SK-N-SH (cell line): ENCODE data around the gene CEP85. TPM values are rescaled to one million over a fixed set of nuclear protein-coding genes. Genes with fewer than 3 reads are reported as not detected.
A peak's percentile ranks its signal among the peaks of the same experiment; 100 is the strongest.

ENCODE experiments used
- CTCF ChIA-PET: fragments of 300-600, 350-600 bp; formaldehyde crosslinking; extraction: SDS; loops from one replicate; lab custom pipeline; 2021; lab: Yijun Ruan, JAX
- POLR2A ChIA-PET: fragments of 350-600 bp; sonication (Branson Sonifier 250); formaldehyde crosslinking; extraction: SDS; loops from one replicate; lab custom pipeline; 2020; ENCODE audit warnings: antibody characterized with exemption, inconsistent platforms; lab: Yijun Ruan, JAX
- DNase-seq: peaks from one replicate; pipeline ENCODE4 v3.0.0; 2012
- H2AFZ ChIP-seq: fragments of 200-600 bp; sonication (generic); 2 replicates; pipeline ENCODE4 v1.8.1; 2016; ENCODE audit warnings: antibody characterized with exemption, mild to moderate bottlenecking, low read depth
- H3F3A ChIP-seq: fragments of 200-600 bp; sonication (generic); replicated peaks from 2 replicates; pipeline ENCODE3; 2016; ENCODE audit warnings: antibody characterized with exemption, mild to moderate bottlenecking; ENCODE audit not compliant: insufficient read depth
- H3K27ac ChIP-seq, 2 experiments: fragments of 200-500 bp in 1 of 2; fragments of 200-600 bp in 1 of 2; sonication (Bioruptor generic) in 1 of 2; sonication (generic), shearing (Covaris generic) in 1 of 2; 2 replicates each; pipeline versions ENCODE4 v1.5.1 to v1.6.1; 2014 to 2016; ENCODE audit warnings: low read depth in 2 of 2, inconsistent platforms in 1 of 2, low read length in 1 of 2, mild to moderate bottlenecking in 1 of 2, mixed read lengths in 1 of 2
- H3K27me3 ChIP-seq: fragments of 200-600 bp; sonication (generic), shearing (Covaris generic); 2 replicates; pipeline ENCODE4 v1.6.1; 2016; ENCODE audit warnings: mixed run types; ENCODE audit not compliant: insufficient read depth
- H3K36me3 ChIP-seq, 2 experiments: fragments of 200-500 bp in 1 of 2; fragments of 200-600 bp in 1 of 2; sonication (Bioruptor generic) in 1 of 2; sonication (generic) in 1 of 2; replicated peaks in 1 of 2; 2 replicates each; pipeline versions ENCODE3 to v1.5.1; 2014 to 2016; ENCODE audit warnings: low read length in 1 of 2, mild to moderate bottlenecking in 1 of 2; ENCODE audit not compliant: insufficient read depth in 2 of 2, control insufficient read depth in 1 of 2
- H3K4me1 ChIP-seq, 2 experiments: fragments of 200-500 bp in 1 of 2; fragments of 200-600 bp in 1 of 2; sonication (Bioruptor generic) in 1 of 2; sonication (generic), shearing (Covaris generic) in 1 of 2; 2 replicates each; pipeline versions ENCODE4 v1.5.1 to v1.6.1; 2014 to 2016; ENCODE audit warnings: low read depth in 1 of 2, low read length in 1 of 2, mixed run types in 1 of 2; ENCODE audit not compliant: insufficient read depth in 2 of 2, control insufficient read depth in 1 of 2
- H3K4me2 ChIP-seq: fragments of 200-600 bp; sonication (generic), shearing (Covaris generic); 2 replicates; pipeline ENCODE4 v1.6.1; 2017; ENCODE audit warnings: mixed run types
- H3K4me3 ChIP-seq, 2 experiments: fragments of 200-500 bp in 1 of 2; fragments of 200-600 bp in 1 of 2; sonication (Bioruptor generic) in 1 of 2; sonication (generic), shearing (Covaris generic) in 1 of 2; 2 replicates each; pipeline versions ENCODE4 v1.5.1 to v1.8.1; 2014 to 2016; ENCODE audit warnings: low read depth in 2 of 2, inconsistent platforms in 1 of 2, low read length in 1 of 2, mild to moderate bottlenecking in 1 of 2, mixed read lengths in 1 of 2, moderate library complexity in 1 of 2
- H3K79me2 ChIP-seq: fragments of 200-600 bp; sonication (generic); 2 replicates; pipeline ENCODE4 v1.8.1; 2017; ENCODE audit warnings: mild to moderate bottlenecking; ENCODE audit not compliant: insufficient read depth
- H3K9ac ChIP-seq: fragments of 200-600 bp; sonication (generic); 2 replicates; pipeline ENCODE4 v1.6.1; 2017; ENCODE audit warnings: mixed run types
- H3K9me2 ChIP-seq: fragments of 200-600 bp; sonication (generic); 2 replicates; pipeline ENCODE4 v1.6.1; 2017; ENCODE audit warnings: mixed run types
- H3K9me3 ChIP-seq: fragments of 200-600 bp; sonication (generic); 2 replicates; pipeline ENCODE4 v1.6.1; 2017; ENCODE audit warnings: mixed run types, mild to moderate bottlenecking, moderate library complexity
- H4K20me1 ChIP-seq: fragments of 200-600 bp; sonication (generic); 2 replicates; pipeline ENCODE4 v1.6.1; 2017; ENCODE audit warnings: mild to moderate bottlenecking, mixed run types; ENCODE audit not compliant: insufficient read depth
- CTCF ChIP-seq: fragments of 200-600 bp; sonication (generic); IDR thresholded peaks from 2 replicates; pipeline ENCODE4 v1.6.1; 2017; ENCODE audit warnings: antibody characterized with exemption, mild to moderate bottlenecking, moderate library complexity
- EP300 ChIP-seq, 2 experiments: IDR thresholded peaks; 2 replicates each; pipeline versions ENCODE4 v1.4.0 to v1.6.1; 2012; ENCODE audit warnings: borderline replicate concordance in 1 of 2, low read depth in 1 of 2, low read length in 1 of 2
- EZH2phosphoT487 ChIP-seq: fragments of 200-600 bp; sonication (generic); IDR thresholded peaks from 2 replicates; pipeline ENCODE4 v1.6.1; 2017; ENCODE audit warnings: low read depth, mixed run types, mild to moderate bottlenecking, antibody characterized with exemption, moderate library complexity, borderline replicate concordance
- GABPA ChIP-seq: IDR thresholded peaks from 2 replicates; pipeline ENCODE4 v1.4.0; 2012; ENCODE audit warnings: low read depth, mild to moderate bottlenecking
- GATA2 ChIP-seq: sonication (generic); formaldehyde crosslinking; IDR thresholded peaks from 2 replicates; pipeline ENCODE4 v1.5.0; 2020; ENCODE audit warnings: mild to moderate bottlenecking, missing genetic modification reagents
- MAX ChIP-seq: IDR thresholded peaks from 2 replicates; pipeline ENCODE4 v1.4.0; 2012; ENCODE audit warnings: low read depth
- MEF2A ChIP-seq: IDR thresholded peaks from 2 replicates; pipeline ENCODE4 v1.4.0; 2012; ENCODE audit warnings: low read depth, borderline replicate concordance
- MXI1 ChIP-seq: IDR thresholded peaks from 2 replicates; pipeline ENCODE4 v1.6.1; 2012; ENCODE audit warnings: mild to moderate bottlenecking, low read depth, low read length, improper control_type of control experiment
- NFIC ChIP-seq: IDR thresholded peaks from 2 replicates; pipeline ENCODE4 v1.4.0; 2012; ENCODE audit warnings: borderline replicate concordance
- POLR2AphosphoS5 ChIP-seq: IDR thresholded peaks from 2 replicates; pipeline ENCODE4 v1.6.1; 2012; ENCODE audit warnings: low read depth, low read length
- RXRA ChIP-seq: IDR thresholded peaks from 2 replicates; pipeline ENCODE4 v1.4.0; 2012; ENCODE audit warnings: low read depth, mild to moderate bottlenecking, borderline replicate concordance
- TCF12 ChIP-seq: IDR thresholded peaks from 2 replicates; pipeline ENCODE4 v1.4.0; 2012
- USF2 ChIP-seq: fragments of 150-350 bp; IDR thresholded peaks from 2 replicates; pipeline ENCODE4 v1.6.1; 2017; ENCODE audit warnings: antibody characterized with exemption, low read length, low read depth, borderline replicate concordance
- ZBTB33 ChIP-seq: IDR thresholded peaks from 2 replicates; pipeline ENCODE4 v1.4.0; 2012; ENCODE audit warnings: low read depth, borderline replicate concordance
- WGBS: methylation state at CpG from one replicate; pipeline ENCODE4 v1.1.6; 2017; ENCODE audit warnings: low lambda C conversion rate; 5-methylcytosine and 5-hydroxymethylcytosine counted together
- polyA plus RNA-seq, 3 experiments: library from polyadenylated mRNA; depleted of rRNA; stranded (reverse); fragments of >200 nt; gene quantifications; 2 replicates each; pipeline ENCODE4 v1.2.3, GENCODE V29; 2012
- TF ChIP-seq, protein P1 (sequence below): IDR thresholded peaks from 2 replicates; pipeline ENCODE4 v1.4.0; 2012; ENCODE audit warnings: low read depth, borderline replicate concordance

CEP85 gene
- polyA plus RNA-seq, 1 of the 3 experiments (the other 2 are of a cell fraction) = 12.1 TPM

GRCh38 chr1:26269198-26269550, 35.2 kb downstream of the CEP85 start:
- Histone ChIP-seq H4K20me1 (no peaks in the 10 kb centered on the region), H3K36me3 (peaks cover 36 to 51% of the 10 kb centered on the region in 2 experiments), H3K4me3 (no peak overlapping the region), H2AFZ (no peak overlapping the region), H3K4me2 (no peak overlapping the region), H3K9me3 (peaks cover 8% of the 10 kb centered on the region; the same call in 1 of the 2 replicates), H3K27me3 (no peaks in the 10 kb centered on the region), H3K27ac (no peak overlapping the region), H3F3A (peaks cover 3% of the 10 kb centered on the region), H3K9ac (no peak overlapping the region), H3K79me2 (no peaks in the 10 kb centered on the region), H3K4me1 (no peaks in the 10 kb centered on the region), H3K9me2 (no peaks in the 10 kb centered on the region)
- POLR2A ChIA-PET = no interaction called here
- 100% methylated on average over 4 of the region's 4 CpGs for WGBS
- TF ChIP-seq USF2 (no peak), TCF12 (no peak), ZBTB33 (no peak)
- CTCF ChIA-PET = interaction anchor here (0.7 to 2.6 kb wide), 3 partner anchors 52 to 748 kb away, joined by 3 to 13 read pairs (median 3); no protein-coding TSS in a partner anchor
- no peak for DNase-seq

GRCh38 chr1:26274801-26275425, 40.9 kb downstream of the CEP85 start:
- no peak for DNase-seq
- H3K9me2 ChIP-seq = no peaks in the 10 kb centered on the region
- WGBS = 86% methylated on average over 11 of the region's 11 CpGs
- H3K27me3 ChIP-seq = no peaks in the 10 kb centered on the region
- peak overlapping the region; percentile 74; the same call in 1 of the 2 replicates for H3K4me2 ChIP-seq
- CTCF ChIA-PET = interaction anchor here (1.0 to 9.5 kb wide), 26 partner anchors 8 to 170 kb away, joined by 3 to 204 read pairs (median 6); partner anchors contain the start of genes C1orf232, CD52, CEP85 and UBXN11
- no peak overlapping the region for H3K4me3 ChIP-seq
- H3K9me3 ChIP-seq = no peaks in the 10 kb centered on the region
- H2AFZ ChIP-seq = no peak overlapping the region; the same call in 1 of the 2 replicates
- TF ChIP-seq MXI1 (no peak), CTCF (no peak), GABPA (no peak), EZH2phosphoT487 (no peak), MEF2A (no peak), NFIC (no peak), ZBTB33 (no peak), GATA2 (CRISPR knock-in tag) (no peak), USF2 (no peak), MAX (no peak), RXRA (no peak), EP300 (IDR thresholded peaks at IDR 0.05; ENCODE audit: borderline replicate concordance in 1 of 2, low read depth in 1 of 2, low read length in 1 of 2) (no peak), POLR2AphosphoS5 (no peak)
- TF ChIP-seq, protein P1, sequence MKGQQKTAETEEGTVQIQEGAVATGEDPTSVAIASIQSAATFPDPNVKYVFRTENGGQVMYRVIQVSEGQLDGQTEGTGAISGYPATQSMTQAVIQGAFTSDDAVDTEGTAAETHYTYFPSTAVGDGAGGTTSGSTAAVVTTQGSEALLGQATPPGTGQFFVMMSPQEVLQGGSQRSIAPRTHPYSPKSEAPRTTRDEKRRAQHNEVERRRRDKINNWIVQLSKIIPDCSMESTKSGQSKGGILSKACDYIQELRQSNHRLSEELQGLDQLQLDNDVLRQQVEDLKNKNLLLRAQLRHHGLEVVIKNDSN = no peak
- TF ChIP-seq, all 33 proteins: peak for 0
- Histone ChIP-seq H3F3A (peaks cover 51% of the 10 kb centered on the region), H3K9ac (no peak overlapping the region), H3K36me3 (peaks cover 17 to 42% of the 10 kb centered on the region in 2 experiments), H4K20me1 (no peaks in the 10 kb centered on the region), H3K4me1 (peaks cover 20 to 44% of the 10 kb centered on the region in 2 experiments; a peak in 3 of 4 replicates), H3K79me2 (peaks cover 8% of the 10 kb centered on the region), H3K27ac (peak overlapping the region; percentile 2 to 87; a peak in 2 of 4 replicates)
- POLR2A ChIA-PET = no interaction called here
